Skeletal muscle cell (primary cell): ENCODE data around the gene SP8.
A peak's percentile ranks its signal among the peaks of the same experiment; 100 is the strongest.

Experiments
- DNase-seq: peaks from one replicate; pipeline ENCODE4 v3.0.0-alpha.2; 2010; ENCODE audit warnings: low read depth
- H3K4me3 ChIP-seq: 2 replicates; pipeline ENCODE4 v1.5.1; 2011; ENCODE audit warnings: low read depth, mild to moderate bottlenecking, control low read depth, low read length, moderate library complexity

Gene SP8

DNA sequence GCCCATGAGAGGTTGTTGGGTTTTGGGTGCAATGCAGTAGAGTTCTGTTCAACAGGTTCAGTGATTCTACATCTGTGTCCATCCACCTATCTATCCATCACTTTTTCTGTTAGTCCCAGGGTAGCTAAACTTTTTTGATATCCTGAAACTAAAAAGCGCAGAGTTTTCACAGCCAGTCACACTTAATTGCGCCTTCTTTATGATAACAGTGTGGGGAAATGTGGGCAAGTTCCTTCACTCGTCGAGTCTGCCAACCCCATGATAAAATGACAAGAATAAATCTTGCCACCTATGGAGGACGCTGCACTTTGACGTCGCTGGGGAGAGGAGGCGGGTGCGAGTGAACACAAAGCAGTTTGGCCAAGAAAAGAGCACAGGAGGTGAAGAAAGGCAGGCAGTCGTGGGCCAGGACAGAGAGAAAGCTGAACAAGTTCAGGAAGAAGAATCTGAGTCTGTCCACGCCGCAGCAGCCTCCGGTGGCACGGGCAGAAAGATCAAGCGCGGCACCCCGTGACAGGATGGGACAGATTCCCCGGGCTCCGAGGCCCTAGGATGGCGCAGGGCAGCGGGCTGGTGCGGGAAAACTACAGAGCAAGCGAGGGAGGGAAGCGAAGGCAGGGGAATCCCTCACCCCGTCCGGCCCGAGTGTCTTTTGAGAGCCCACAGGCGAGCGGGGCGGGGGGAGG, 9.2 kb downstream of the SP8 start:
- peak overlapping the region; percentile 45 for H3K4me3 ChIP-seq
- no peak for DNase-seq

DNA sequence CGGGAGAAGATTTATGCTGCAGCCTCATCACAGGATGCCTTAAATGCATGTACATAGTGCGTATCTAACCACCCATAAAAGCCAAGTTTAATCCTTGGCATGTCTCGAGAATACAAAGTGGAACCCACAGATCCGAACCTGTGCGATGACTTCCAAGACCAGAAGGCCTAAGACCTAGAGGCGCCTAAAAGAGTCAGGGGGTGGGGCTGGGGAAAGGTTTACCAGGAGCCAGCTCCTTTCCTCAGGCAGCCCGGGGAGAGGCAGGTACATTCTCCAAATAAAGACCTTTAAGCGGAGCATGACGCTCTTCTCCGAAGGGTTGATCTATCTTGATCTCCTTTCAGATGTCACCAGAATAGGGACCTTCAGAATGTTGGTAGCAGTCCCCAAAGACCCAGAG, 9.7 kb downstream of the SP8 start:
- no peak for DNase-seq
- H3K4me3 ChIP-seq = no peak overlapping the region

DNA sequence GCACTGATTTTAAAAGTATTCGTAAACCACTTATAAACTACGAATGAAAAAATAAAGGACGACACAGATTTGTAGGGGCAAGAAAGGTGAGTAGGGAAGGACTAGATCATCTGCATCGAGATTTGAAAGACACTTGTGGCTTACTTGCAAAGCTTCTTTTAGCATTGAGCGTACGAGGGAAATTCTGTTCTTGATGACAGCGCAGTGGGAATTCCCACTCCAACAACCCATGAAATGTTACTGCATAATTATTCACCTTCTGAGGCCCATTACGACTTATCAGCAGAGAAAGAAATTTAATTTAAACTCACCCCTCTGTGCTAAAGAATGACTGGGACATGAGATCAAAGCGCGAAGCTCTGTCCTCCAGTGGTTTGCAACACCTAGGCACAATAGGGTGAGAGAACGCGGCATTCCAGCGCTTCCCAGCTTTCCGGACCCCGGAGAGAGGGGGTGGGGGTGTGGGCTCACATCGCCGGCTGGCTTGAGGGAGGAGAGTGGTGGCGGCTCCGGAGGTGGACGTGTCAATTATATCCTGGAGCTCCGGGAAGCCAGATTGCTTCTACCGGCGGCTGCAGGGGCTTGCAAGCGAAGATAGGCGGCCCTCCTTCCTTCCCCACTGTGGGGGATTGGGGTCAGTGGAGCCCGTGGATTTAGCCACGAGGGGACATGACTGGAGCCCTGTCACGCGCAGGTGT, 10.3 kb downstream of the SP8 start:
- no peak overlapping the region for H3K4me3 ChIP-seq
- no peak for DNase-seq

DNA sequence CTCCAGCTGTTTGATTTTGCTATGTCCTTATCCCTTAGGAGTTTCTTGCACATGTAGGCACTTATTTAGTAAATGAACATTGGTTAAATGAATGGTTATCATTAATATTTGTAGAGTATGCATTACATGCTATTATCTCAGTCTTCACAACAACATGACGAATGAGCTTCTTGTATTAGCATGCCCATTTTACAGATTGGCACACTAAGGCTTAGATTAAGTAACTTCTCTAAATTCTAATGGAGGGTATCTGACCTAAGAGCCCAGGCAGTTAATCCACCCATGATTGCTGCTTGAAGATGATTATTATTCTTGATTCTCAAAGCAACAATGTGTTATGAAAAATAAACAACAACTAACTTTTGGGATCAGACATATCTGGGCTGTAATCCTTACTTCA, 32.7 kb downstream of the SP8 start:
- no peak overlapping the region for H3K4me3 ChIP-seq
- no peak for DNase-seq

DNA sequence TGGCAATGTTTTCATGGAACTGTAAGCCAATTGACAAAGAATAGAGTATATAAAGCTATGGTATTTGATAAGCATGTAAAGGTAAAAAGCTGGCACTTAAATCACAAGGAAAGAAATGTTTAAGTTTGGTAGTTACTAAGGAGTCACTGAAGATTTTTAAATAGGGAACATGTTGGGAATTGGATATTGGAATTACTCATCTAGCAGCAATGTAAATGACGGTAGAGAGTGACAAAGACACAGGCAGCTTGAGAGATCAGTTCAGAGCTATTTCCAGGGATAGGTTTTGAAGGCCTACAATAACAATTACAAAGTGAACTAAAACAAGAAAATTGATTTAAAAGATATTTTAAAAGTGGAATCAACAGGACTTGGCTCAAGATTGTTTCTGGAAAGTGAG, 36.8 kb downstream of the SP8 start:
- DNase-seq = no peak
- no peak overlapping the region for H3K4me3 ChIP-seq

DNA sequence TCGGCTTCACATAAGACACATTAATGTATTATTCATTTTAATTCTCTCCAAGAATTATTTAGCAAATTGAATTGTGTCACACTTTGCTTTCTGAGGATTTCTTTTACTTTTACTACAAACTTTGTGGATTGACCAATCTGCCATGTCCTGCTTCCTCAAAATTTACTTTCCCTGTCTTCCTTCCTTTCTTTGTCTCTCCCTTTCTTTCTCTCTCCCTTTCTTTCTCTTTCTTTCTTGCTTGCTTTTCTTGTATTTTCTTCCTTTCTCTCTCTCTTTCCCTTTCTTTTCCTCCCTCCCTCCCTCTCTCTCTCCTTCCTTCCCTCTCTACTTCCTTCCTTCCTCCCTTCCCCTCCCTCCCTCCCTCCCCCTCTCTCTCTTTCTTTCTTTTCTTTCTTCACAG, 37.8 kb downstream of the SP8 start:
- DNase-seq = no peak
- no peak overlapping the region for H3K4me3 ChIP-seq

DNA sequence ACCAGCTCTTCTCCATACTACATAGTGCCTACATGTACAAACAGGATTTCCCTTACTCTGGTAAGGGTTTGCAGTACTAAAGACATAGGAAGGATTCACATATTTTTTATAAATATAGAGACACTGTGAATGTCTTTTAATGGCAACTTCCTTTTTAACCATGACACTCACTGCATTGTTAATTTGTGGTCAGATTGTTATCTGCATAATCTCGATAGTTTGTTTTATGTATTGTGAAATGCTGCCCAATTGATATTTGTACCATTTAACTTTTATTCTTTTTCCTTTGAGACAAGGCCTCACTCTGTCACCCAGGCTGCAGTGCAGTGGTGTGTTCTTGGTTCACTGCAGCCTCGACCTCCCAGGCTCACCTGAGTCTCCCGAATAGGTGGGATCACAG, 39.7 kb downstream of the SP8 start:
- DNase-seq = no peak

DNA sequence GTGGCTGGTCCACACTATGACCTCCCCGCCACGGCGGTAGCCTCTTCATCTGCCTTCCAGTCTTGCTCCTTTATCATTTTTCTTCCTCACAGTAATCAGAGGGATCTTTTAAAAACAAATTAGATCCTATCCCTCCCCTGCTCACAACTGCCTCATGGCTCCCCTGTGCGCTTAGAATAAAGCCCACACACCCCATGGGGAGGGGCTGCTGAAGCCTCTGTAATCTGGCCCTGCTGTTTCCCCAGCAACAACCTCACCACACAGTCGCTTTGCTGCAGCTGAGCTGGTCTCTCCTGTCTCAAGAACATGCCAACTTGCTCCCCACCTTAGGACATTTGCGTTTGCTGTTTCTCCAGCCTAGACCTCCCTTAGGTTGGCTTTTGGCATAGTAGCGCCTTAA, 41.0 kb downstream of the SP8 start:
- H3K4me3 ChIP-seq = no peak overlapping the region
- DNase-seq = no peak

More for the DNA sequence above, 39.7 kb downstream of the SP8 start:
- no peak overlapping the region for H3K4me3 ChIP-seq

DNA sequence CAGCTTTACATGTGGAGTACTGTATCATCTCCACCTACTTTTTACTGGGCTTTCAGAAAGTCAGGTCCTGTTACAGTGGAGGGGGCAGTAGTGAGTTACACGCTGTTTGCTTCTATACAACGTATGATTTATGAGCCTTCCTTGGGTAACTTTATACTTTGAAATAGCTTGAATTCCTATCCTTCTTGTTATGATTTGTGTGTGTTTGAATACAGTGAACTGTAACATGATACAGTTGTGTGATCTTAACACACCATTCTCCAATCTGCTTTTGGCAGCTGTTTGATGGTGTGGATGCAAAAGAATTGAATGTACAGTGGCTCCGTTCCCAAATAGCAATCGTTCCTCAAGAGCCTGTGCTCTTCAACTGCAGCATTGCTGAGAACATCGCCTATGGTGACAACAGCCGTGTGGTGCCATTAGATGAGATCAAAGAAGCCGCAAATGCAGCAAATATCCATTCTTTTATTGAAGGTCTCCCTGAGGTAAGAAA, 41.7 kb downstream of the SP8 start:
- H3K4me3 ChIP-seq = no peak overlapping the region
- no peak for DNase-seq

DNA sequence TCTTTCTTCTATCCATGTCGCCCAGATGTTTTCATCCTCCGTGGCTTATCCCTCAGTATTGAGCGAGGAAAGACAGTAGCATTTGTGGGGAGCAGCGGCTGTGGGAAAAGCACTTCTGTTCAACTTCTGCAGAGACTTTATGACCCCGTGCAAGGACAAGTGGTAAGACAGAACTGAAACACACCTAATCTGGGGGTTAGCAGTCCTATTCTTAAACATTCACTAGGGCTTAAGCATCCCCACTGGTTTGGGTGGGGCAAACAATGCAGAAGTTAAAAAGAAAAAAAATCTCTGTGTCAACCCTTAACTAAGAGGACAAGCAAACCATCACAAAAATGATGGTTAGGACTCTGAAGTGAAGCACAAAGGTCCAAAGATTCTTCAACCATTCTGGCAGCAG, 43.8 kb downstream of the SP8 start:
- no peak for DNase-seq

DNA sequence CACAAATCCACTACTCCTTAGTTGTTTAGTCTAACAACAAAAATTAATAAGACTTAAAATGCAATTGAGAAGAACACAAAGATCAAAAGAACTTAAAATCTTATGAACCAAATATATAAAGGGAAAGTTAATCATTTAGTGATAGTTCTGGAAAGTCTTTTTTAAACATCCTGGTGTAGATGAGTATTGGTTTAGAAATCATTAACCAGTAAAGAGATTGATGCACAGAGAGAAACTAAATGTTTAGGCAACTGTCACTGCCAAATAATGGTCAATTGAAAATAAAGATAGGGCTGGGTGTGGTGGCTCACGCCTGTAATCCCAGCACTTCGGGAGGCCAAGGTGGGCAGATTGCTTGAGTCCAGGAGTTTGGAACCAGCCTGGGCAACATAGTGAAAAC, 44.9 kb downstream of the SP8 start:
- no peak for DNase-seq
- no peak overlapping the region for H3K4me3 ChIP-seq

More for the DNA sequence above, 43.8 kb downstream of the SP8 start:
- H3K4me3 ChIP-seq = no peak overlapping the region

DNA sequence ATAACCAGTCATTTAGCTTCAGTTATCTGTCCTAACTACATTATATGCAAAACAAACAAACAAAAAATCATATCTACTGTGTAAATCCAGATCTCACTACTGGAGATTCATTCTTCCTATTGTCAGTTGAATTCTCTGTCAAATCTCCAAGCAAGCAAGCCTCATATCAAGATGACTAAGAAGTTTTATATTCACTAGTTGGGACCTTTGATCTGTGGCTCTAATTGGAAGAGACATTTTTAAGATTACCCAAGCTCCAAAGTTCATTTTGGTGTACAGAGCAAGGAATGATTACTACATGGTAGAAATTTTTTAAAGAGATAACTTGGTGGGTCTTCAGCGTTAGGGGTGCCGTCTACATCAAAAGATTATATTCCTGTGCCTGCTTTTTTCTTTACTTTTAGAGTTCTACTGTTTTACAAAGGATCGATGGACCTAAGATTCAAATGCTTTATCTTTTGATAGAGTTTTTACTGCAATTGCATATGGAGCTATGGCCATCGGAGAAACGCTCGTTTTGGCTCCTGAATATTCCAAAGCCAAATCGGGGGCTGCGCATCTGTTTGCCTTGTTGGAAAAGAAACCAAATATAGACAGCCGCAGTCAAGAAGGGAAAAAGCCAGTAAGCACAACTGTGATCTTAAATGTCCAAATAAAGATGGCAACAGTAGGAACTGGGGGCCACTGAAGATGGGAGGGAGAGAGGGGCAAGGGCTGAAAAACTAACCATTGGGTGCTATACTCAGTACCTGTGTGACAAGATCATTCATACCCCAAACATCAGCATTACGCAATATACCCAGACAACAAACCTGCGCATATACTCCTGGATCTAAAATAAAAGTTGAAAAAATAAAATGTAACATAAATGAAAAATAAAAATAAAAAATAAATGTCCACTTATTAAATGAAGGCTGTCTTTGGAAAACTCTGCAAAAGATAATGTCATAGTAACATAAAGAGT, 47.9 kb downstream of the SP8 start:
- H3K4me3 ChIP-seq = no peak overlapping the region
- no peak for DNase-seq

DNA sequence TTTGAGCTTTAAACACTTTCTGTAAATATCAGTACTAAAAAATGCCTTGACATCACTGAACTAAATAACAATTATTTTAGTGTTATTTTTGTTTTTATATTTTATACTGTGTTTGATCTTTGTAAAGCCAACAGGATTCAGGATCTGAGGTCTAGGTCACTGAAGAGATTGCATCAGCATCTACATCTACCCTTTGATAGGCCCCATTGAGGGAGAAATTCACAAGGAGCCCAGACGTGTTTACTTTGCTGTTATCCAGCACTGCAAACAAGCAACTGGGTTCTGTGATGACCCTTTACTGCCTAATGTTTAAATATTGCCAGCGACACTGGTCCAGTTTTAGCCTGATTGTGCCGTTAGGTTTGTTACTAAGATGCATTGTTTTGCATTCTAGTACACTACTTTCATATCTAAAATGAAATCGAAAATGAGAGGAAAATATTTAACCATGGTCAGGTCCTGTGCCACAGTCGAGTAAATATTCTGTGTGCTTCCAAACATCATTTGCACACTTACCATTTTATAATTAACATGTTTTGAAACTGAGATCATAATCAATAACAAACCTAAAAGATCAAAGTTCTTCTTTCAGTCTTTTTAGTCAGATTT, 48.7 kb downstream of the SP8 start:
- no peak overlapping the region for H3K4me3 ChIP-seq
- DNase-seq = no peak

DNA sequence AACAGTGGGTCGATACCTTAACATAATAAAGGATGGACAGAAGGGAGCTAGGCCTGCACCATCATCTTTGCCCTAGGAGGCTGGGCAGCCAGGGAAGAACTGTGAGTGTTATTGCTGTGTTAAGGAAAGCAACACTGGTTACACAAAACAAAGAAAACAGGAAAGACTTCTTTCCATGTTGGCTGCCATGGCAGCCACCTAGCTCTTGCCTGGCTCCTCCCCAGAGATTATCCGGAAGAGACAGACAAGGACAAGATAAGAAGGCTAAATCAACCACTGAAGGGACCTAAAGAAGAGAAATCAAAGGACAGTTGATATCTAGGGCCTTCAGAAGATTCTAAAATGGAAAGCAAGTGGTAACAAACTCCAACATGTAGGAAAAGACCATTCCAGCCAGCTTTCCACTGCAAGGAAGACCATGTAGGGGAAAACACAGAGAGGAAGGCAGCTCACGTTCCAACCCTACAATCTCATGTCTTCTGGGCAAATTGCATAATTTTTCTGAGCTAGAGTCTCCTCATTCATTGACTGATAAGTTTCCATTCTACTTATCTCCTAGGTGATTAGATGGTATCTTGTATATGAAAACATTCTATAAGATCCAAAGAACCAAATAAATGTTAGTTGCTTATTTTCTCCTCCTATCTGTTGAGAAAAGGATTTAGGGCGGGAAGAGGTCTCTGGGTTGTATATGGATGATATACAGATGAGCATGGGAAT, 51.2 kb downstream of the SP8 start:
- no peak overlapping the region for H3K4me3 ChIP-seq
- DNase-seq = no peak
